ENCODE data around the gene TUBA4A.

The TUBA4A gene

DNA sequence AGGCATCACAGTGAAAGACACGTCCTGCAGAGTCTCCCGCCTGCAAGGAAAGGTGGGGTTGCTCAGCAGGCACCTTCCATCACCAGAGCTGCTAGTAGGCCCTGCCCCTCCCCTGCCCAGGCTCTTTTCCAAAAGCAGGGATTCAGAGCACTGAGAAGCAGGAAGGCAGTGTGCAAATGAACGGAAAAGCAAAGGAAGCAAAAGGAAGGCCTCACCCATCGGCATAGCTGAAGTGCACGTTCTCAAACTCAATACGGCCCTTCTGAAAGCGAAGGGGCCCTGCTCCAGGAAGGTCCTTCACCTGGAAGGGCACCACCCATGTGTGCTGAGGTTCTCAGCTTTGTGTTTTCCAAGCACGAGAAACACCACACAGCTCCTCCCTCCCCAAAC lies 40.7 kb downstream of the TUBA4A start:
- DNase-seq, result no peak
- H3K27me3 ChIP-seq, result no peaks in the 10 kb centered on the region
- H3K4me3 ChIP-seq, result no peak overlapping the region
- peaks cover 0 to 25% (median 19%) of the 10 kb centered on the region in 4 donors for H3K4me1 ChIP-seq
- no peaks in the 10 kb centered on the region for H3K9me3 ChIP-seq
- TF ChIP-seq, protein P1, sequence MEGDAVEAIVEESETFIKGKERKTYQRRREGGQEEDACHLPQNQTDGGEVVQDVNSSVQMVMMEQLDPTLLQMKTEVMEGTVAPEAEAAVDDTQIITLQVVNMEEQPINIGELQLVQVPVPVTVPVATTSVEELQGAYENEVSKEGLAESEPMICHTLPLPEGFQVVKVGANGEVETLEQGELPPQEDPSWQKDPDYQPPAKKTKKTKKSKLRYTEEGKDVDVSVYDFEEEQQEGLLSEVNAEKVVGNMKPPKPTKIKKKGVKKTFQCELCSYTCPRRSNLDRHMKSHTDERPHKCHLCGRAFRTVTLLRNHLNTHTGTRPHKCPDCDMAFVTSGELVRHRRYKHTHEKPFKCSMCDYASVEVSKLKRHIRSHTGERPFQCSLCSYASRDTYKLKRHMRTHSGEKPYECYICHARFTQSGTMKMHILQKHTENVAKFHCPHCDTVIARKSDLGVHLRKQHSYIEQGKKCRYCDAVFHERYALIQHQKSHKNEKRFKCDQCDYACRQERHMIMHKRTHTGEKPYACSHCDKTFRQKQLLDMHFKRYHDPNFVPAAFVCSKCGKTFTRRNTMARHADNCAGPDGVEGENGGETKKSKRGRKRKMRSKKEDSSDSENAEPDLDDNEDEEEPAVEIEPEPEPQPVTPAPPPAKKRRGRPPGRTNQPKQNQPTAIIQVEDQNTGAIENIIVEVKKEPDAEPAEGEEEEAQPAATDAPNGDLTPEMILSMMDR (IDR thresholded peaks at IDR 0.05), result no peak
- H3K36me3 ChIP-seq, result peaks cover 48 to 82% (median 62%) of the 10 kb centered on the region in 3 donors
- intact Hi-C loops (cut with DNase I; ENCODE audit: low total_unique reads), result no loop called here
- no peak overlapping the region for H3K27ac ChIP-seq

DNA sequence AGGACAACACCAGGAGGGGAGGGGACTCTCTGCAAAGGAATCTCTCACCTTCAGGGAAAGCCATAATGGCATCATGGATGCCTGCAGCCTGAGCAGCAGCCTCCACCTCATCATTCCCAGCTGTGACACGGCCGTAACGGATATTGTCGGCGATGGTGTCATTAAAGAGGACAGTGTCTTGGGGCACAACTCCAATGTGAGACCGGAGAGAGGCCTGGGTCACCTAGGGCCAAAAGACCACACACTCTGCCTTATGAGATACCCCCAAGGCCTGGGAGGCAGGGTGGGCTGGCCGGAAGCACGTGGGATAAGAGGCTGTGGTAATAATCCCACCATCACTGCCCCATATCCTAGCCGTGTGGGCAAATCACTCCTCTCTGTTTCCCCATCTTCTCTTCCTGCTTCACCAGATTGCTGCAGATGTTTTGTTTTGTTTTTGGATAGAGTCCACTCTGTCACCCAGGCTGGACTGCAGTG lies 42.8 kb downstream of the TUBA4A start:
- intact Hi-C loops (cut with DNase I; ENCODE audit: low total_unique reads), result no loop called here
- no peak for DNase-seq
- Histone ChIP-seq H3K4me1 (peaks cover 0 to 18% (median 15%) of the 10 kb centered on the region in 4 donors), H3K27me3 (no peaks in the 10 kb centered on the region), H3K27ac (no peak overlapping the region), H3K36me3 (peaks cover 48 to 80% (median 63%) of the 10 kb centered on the region in 3 donors), H3K4me3 (no peak overlapping the region), H3K9me3 (no peaks in the 10 kb centered on the region)
- TF ChIP-seq, protein P1 (IDR thresholded peaks at IDR 0.05), result no peak

DNA sequence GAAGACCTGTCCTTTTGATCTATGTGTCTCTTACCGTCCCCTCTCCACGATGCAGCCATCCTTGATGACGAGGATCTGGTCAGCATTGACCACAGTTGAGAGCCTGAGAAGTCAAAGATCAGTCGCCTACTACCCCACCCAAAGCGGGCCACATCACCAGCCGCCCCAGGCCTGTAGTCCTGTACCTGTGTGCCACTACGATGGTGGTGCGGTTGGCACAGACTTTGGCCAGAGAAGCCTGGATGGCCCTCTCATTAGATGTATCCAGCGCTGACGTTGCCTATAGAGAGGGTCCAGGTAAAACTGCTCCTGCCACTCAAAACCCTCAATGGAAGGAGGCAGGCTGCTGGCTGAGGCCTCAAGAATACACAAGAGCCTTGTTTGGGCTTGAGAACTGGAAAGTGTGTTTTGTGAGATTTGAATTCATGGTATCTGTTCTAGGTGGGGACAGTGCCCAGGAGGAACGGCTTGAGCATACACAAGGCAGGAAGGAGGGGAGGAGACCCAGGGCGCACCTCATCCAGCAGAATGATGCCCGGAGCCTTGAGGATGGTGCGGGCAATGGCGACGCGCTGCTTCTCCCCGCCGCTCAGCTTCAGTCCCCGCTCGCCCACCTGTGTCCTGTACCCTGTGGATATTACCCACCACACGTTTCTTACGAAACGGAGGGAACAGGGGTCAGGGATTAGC lies 43.4 kb downstream of the TUBA4A start:
- TF ChIP-seq, protein P1 (IDR thresholded peaks at IDR 0.05), result no peak
- H3K36me3 ChIP-seq, result peaks cover 48 to 74% (median 57%) of the 10 kb centered on the region in 3 donors
- no peaks in the 10 kb centered on the region for H3K9me3 ChIP-seq
- H3K27me3 ChIP-seq, result no peaks in the 10 kb centered on the region
- intact Hi-C loops (cut with DNase I; ENCODE audit: low total_unique reads), result no loop called here
- H3K27ac ChIP-seq, result no peak overlapping the region
- peaks cover 0 to 20% (median 15%) of the 10 kb centered on the region in 4 donors for H3K4me1 ChIP-seq
- H3K4me3 ChIP-seq, result no peak overlapping the region
- DNase-seq, result no peak

DNA sequence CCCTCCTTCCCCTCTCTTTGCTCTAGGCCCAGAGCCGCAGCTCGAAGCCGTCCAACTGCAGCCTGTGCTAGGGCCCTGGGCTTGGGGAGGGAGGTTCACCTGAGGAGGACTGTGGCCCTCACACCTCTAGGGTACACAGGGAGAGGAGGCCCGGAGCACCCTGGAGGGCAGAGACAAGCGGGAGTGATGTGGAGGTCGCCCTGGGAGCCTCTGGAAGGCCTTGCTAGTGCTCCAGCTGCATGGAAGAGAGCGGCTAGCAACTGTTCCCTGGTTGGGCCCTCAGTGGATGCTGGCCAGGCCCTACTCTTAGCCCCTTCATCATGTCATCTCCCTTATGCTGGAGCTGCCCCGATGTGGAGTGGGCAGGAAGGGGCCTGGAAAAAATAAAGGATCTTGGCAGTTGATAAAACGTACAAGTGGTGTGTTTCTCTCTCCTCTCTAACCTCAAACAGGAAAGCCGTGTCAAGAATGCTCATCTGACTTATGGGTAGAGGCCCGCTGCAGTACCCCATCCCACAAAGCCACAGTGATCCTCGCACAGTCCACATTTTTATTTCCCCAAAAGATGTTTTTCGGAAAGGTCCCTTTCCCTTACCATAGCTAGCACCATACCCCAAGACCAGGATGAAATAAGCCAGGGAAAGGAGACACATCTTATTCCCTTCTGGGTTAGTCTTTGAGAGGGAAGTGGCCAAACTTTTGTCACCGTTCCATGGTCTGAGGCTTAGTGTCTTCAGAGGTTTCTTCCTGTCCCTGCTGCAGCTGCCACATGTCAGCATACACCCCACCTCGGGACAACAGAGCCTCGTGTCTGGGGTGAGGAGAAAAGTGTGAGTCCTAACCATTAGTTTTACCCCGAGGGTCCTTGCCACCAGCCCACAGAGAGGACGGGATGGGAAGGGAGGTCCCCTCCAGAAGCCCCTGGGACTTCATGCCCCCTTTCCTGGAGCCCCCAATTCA lies 44.2 kb downstream of the TUBA4A start:
- H3K4me3 ChIP-seq, result no peak overlapping the region
- peaks cover 42 to 66% (median 51%) of the 10 kb centered on the region in 3 donors for H3K36me3 ChIP-seq
- intact Hi-C loops (cut with DNase I; ENCODE audit: low total_unique reads), result no loop called here
- TF ChIP-seq, protein P1 (IDR thresholded peaks at IDR 0.05), result no peak
- no peak for DNase-seq
- no peaks in the 10 kb centered on the region for H3K9me3 ChIP-seq
- no peaks in the 10 kb centered on the region for H3K27me3 ChIP-seq
- no peak overlapping the region for H3K27ac ChIP-seq
- H3K4me1 ChIP-seq, result peaks cover 0 to 20% (median 15%) of the 10 kb centered on the region in 4 donors

DNA sequence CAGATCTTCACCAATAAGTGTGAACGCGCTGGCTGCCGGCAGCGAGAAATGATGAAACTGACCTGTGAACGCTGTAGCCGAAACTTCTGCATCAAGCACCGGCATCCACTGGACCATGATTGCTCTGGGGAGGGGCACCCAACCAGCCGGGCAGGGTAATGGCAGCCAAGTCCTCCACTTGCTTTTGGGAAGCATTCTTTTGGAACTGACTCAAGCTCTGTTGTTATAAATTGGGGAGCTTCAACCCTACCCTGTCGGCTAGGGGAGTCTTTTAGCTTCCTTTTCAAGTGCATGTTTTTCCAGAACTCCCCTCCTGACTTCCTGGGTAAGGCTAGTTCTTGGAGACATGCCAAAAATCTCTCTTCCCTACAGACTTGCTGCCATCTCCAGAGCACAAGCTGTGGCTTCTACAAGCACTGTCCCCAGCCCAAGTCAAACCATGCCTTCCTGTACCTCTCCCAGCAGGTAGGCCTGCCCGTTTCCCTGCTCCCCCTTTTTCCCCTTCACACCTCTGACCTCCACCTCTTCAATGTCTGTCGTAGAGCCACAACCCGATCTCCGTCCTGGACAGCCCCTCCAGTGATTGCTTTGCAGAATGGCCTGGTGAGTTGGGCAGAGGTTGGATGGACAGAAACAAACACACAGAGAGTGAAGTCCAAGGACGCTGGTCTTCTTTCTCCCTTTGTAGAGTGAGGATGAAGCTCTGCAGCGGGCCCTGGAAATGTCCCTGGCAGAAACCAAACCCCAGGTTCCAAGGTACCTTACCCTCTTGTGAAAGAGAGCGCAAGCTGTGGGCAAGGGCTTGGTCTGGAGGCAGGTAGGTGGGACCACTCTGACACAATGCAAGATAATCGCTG lies 45.6 kb downstream of the TUBA4A start:
- TF ChIP-seq, protein P1 (IDR thresholded peaks at IDR 0.05), result no peak
- Histone ChIP-seq H3K4me1 (peaks cover 0 to 20% (median 15%) of the 10 kb centered on the region in 4 donors), H3K36me3 (peaks cover 28 to 52% (median 37%) of the 10 kb centered on the region in 3 donors), H3K27me3 (no peaks in the 10 kb centered on the region), H3K4me3 (peak overlapping the region; percentile 74 to 88), H3K27ac (peak overlapping the region; percentile 91 to 93), H3K9me3 (no peaks in the 10 kb centered on the region)
- no peak for DNase-seq
- intact Hi-C loops (cut with DNase I; ENCODE audit: low total_unique reads), result no loop called here
